Ishikawa (cell line): Measurements from ENCODE around the gene NEK10.

Experiments
- CEBPB ChIP-seq: IDR thresholded peaks from 2 replicates; pipeline ENCODE4 v1.6.1; 2012
- EGR1 ChIP-seq: IDR thresholded peaks from 2 replicates; pipeline ENCODE4 v1.6.1; 2012
- FOXM1 ChIP-seq: IDR thresholded peaks from 2 replicates; pipeline ENCODE4 v1.6.1; 2012; ENCODE audit warnings: low read depth, borderline replicate concordance
- RAD21 ChIP-seq: IDR thresholded peaks from 2 replicates; pipeline ENCODE4 v1.6.1; 2012; ENCODE audit warnings: low read depth
- YY1 ChIP-seq: IDR thresholded peaks from 2 replicates; pipeline ENCODE4 v1.6.1; 2012; ENCODE audit warnings: low read depth
- ZBTB7A ChIP-seq: IDR thresholded peaks from 2 replicates; pipeline ENCODE4 v1.6.1; 2012; ENCODE audit warnings: low read depth
- TF ChIP-seq, protein P1 (sequence below): IDR thresholded peaks from 2 replicates; pipeline ENCODE4 v1.6.1; 2012; ENCODE audit warnings: low read depth, mild to moderate bottlenecking
- TF ChIP-seq, protein P2 (sequence below): IDR thresholded peaks from 2 replicates; pipeline ENCODE4 v1.6.1; 2012

DNA sequence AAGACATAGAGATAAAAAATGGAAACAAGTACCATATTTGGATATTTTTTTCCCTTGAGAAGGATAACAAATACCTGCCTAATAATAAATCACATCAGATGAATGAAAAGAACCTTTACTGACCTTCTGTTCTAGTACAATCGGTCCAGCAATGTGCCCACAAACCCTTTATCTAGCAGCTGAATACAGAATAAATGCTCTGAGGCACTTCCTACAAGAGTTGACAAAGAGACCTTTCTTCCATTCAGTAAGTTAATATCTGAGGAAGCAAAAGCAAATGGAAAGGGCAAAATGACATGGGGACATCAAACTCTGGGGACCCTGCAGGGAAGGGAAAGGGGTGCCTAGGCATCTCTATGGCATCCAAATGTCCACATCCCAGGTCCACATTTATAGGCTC is 115.8 kb downstream of the NEK10 start:
- TF ChIP-seq EGR1 (no peak), RAD21 (no peak), ZBTB7A (no peak), FOXM1 (no peak), CEBPB (no peak), YY1 (no peak)
- TF ChIP-seq, protein P1, sequence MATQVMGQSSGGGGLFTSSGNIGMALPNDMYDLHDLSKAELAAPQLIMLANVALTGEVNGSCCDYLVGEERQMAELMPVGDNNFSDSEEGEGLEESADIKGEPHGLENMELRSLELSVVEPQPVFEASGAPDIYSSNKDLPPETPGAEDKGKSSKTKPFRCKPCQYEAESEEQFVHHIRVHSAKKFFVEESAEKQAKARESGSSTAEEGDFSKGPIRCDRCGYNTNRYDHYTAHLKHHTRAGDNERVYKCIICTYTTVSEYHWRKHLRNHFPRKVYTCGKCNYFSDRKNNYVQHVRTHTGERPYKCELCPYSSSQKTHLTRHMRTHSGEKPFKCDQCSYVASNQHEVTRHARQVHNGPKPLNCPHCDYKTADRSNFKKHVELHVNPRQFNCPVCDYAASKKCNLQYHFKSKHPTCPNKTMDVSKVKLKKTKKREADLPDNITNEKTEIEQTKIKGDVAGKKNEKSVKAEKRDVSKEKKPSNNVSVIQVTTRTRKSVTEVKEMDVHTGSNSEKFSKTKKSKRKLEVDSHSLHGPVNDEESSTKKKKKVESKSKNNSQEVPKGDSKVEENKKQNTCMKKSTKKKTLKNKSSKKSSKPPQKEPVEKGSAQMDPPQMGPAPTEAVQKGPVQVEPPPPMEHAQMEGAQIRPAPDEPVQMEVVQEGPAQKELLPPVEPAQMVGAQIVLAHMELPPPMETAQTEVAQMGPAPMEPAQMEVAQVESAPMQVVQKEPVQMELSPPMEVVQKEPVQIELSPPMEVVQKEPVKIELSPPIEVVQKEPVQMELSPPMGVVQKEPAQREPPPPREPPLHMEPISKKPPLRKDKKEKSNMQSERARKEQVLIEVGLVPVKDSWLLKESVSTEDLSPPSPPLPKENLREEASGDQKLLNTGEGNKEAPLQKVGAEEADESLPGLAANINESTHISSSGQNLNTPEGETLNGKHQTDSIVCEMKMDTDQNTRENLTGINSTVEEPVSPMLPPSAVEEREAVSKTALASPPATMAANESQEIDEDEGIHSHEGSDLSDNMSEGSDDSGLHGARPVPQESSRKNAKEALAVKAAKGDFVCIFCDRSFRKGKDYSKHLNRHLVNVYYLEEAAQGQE, result no peak
- TF ChIP-seq, protein P2, sequence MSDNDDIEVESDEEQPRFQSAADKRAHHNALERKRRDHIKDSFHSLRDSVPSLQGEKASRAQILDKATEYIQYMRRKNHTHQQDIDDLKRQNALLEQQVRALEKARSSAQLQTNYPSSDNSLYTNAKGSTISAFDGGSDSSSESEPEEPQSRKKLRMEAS, result no peak
